ENCODE measurements around the gene HNF4A. TPM values are rescaled to one million over a fixed set of nuclear protein-coding genes. Genes with fewer than 3 reads are reported as not detected.

The HNF4A gene
- total RNA-seq, 2 donors from 2014 or later: not detected

DNA sequence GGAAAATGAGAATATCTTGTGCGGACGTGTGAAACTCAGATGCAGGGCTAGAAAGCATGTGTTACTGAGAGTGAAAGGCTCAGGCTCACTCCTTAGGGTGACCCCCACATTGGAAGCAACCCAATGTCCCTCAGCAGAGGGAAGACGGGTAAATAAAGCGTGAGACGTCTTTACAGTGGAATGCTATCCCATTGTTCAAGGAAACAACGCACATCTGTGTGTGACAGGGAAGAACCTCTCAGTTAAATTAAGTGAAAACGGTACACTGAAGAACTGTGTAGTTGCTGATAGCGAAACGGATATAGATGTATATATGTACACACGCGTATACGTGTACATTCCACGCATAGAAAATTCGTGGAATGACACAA, 839 bp downstream of the HNF4A start:
- no peak for ATAC-seq (replicated peaks in 1 of 2)
- Mint-ChIP-seq H3K36me3 (ENCODE audit: insufficient read depth in 2 of 2) (no peaks in the 10 kb centered on the region), H3K4me3 (no peak overlapping the region), H3K9me3 (no peaks in the 10 kb centered on the region), H3K4me1 (ENCODE audit: low read depth) (no peaks in the 10 kb centered on the region), H3K27ac (no peak overlapping the region), H3K27me3 (ENCODE audit: low read depth) (no peaks in the 10 kb centered on the region)
- DNase-seq: no peak

DNA sequence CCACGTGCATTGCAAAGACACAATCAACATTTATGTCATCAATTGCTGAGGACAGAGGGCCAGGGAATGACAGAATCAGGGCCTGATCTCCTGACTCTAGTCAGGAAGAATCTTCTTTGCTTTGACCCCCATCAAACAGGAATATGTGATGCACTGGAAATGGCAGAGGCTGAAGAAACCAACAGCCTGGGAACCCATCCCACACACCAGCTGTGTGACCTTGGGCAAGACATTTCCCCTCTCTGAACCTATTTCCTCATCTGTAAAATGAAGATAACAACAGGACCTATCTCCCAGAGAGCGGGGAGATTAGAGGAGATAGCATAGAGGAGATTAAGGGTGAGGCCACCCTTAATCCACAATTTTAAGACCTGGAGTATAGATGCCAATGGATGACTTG, 1.5 kb downstream of the HNF4A start:
- Mint-ChIP-seq H3K4me1 (ENCODE audit: low read depth) (no peaks in the 10 kb centered on the region), H3K4me3 (no peak overlapping the region), H3K9me3 (no peaks in the 10 kb centered on the region), H3K27ac (no peak overlapping the region), H3K27me3 (ENCODE audit: low read depth) (no peaks in the 10 kb centered on the region), H3K36me3 (ENCODE audit: insufficient read depth in 2 of 2) (no peaks in the 10 kb centered on the region)
- DNase-seq (no peak), ATAC-seq (replicated peaks in 1 of 2) (no peak)

DNA sequence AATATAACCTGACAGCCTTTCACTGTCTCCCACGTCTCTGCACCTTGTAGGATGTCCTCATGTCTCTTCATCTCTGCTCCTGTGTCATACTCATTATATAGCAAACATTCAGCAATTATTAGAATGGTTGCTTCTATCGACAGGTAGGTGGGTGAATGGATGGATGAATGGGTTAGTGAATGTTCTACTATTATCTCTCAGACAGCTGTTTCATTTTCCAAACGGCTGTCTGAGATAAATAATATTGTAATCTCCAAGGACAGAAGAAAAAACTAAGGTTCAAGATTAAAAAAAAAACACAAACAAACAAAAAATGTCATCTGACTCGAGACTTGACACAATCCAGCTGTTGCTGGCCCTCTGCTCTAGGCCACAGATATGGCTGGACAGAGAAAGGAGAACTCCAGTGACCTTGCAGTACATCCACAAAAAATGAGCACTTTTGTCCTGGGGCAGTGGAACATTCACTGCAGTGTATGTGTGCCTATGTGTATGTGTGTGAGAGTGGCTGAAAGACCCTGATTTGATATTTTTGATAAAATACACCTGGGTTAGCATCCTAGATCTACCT, 2.1 kb downstream of the HNF4A start:
- DNase-seq (no peak), ATAC-seq (replicated peaks in 1 of 2) (no peak)
- Mint-ChIP-seq H3K4me3 (no peak overlapping the region), H3K27ac (no peak overlapping the region), H3K4me1 (ENCODE audit: low read depth) (no peaks in the 10 kb centered on the region), H3K9me3 (no peaks in the 10 kb centered on the region), H3K36me3 (ENCODE audit: insufficient read depth in 2 of 2) (no peaks in the 10 kb centered on the region), H3K27me3 (ENCODE audit: low read depth) (no peaks in the 10 kb centered on the region)

DNA sequence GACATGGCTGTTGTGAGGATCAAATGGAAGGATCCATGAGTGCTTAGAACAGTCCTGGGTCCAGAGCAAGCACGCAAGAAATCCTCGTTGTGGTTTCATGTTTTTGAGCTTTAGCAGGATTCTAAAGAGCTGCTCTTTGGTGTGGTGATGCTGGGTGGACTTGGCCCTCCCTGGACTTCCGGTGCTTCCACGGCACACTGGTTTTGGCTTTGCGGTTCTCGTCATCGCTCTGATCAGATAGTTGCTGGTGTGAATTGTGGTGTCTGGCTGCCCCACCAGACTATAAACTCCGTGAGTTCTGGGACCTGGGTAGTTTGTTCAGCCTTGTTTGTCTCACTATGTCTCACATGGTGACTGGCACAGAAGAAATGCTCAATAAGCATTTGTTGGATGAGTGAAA, 3.3 kb downstream of the HNF4A start:
- DNase-seq (no peak), ATAC-seq (replicated peaks in 1 of 2) (no peak)
- Mint-ChIP-seq H3K9me3 (no peaks in the 10 kb centered on the region), H3K4me3 (no peak overlapping the region), H3K36me3 (ENCODE audit: insufficient read depth in 2 of 2) (no peaks in the 10 kb centered on the region), H3K27me3 (ENCODE audit: low read depth) (no peaks in the 10 kb centered on the region), H3K4me1 (ENCODE audit: low read depth) (no peaks in the 10 kb centered on the region), H3K27ac (no peak overlapping the region)

DNA sequence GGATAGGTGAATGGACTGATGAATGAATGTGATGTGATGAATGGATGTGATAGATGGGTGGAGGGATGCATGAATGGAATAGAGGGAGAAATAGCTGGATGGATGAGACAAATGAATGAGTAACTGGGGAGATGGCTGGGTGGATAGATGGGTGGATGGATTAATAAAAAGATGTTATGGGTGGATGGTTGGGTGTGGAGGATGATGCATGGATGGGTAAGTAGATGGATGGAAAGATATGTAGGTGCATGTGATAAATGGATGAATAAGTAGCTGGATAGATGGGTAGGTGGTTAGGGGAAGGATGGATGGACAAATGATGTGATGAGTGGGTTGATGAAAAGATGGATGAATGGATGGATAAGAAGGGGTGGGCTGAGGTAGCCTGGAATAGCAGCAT, 4.7 kb downstream of the HNF4A start:
- no peaks in the 10 kb centered on the region for H3K4me1 Mint-ChIP-seq (ENCODE audit: low read depth)
- DNase-seq (no peak), ATAC-seq (replicated peaks in 1 of 2) (no peak)
- H3K27ac Mint-ChIP-seq: no peak overlapping the region
- no peaks in the 10 kb centered on the region for H3K27me3 Mint-ChIP-seq (ENCODE audit: low read depth)
- H3K36me3 Mint-ChIP-seq (ENCODE audit: insufficient read depth in 2 of 2): no peaks in the 10 kb centered on the region
- H3K4me3 Mint-ChIP-seq: no peak overlapping the region
- H3K9me3 Mint-ChIP-seq: no peaks in the 10 kb centered on the region

DNA sequence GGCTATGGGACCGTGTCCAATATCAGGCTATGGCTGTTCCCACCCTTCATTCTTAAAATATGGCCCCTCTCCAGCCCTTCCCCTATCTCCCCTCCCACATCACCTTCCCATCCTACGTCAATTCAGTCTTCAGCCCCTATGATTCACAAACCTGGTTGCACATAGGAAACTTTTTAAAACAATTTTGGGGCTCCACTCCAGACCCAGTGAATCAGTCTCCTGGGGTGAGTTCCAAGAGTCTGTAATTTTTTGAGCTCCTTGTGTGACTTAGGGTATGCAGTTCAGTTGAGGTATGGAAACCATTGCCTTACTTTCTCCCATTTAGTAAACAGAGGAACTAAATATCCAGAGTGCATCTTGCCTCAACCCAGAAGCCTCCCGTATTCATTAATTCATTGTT, 5.5 kb downstream of the HNF4A start:
- H3K27ac Mint-ChIP-seq: no peak overlapping the region
- no peaks in the 10 kb centered on the region for H3K9me3 Mint-ChIP-seq
- no peak overlapping the region for H3K4me3 Mint-ChIP-seq
- ATAC-seq (replicated peaks in 1 of 2) (no peak), DNase-seq (no peak)
- no peaks in the 10 kb centered on the region for H3K27me3 Mint-ChIP-seq (ENCODE audit: low read depth)
- H3K4me1 Mint-ChIP-seq (ENCODE audit: low read depth): no peaks in the 10 kb centered on the region
- no peaks in the 10 kb centered on the region for H3K36me3 Mint-ChIP-seq (ENCODE audit: insufficient read depth in 2 of 2)

DNA sequence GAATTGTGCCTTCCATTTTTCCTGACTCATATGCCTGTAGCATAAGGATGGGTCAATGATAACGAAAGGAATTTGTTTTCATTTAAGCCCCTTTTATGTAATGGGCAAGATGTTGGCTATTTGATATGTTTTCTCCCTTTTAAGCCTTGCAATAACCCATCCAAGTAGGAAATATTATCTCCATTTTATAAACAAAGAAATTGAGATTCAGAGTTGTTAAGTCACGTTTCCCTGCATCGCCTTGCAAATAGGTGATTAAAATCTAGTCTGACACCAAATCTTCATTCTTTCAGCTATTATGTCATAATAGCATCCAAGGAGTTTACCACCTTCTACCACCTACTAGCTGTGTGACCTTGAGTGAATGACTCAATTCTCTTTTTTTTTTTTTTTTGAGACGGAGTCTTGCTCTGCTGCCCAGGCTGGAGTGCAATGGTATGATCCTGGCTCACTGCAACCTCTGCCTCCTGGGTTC, 7.0 kb downstream of the HNF4A start:
- no peak for DNase-seq
- H3K27ac Mint-ChIP-seq: no peak overlapping the region
- no peak overlapping the region for H3K4me3 Mint-ChIP-seq
- no peaks in the 10 kb centered on the region for H3K36me3 Mint-ChIP-seq (ENCODE audit: insufficient read depth in 2 of 2)
- no peaks in the 10 kb centered on the region for H3K4me1 Mint-ChIP-seq (ENCODE audit: low read depth)
- no peak for ATAC-seq (replicated peaks in 1 of 2)
- no peaks in the 10 kb centered on the region for H3K9me3 Mint-ChIP-seq
- no peaks in the 10 kb centered on the region for H3K27me3 Mint-ChIP-seq (ENCODE audit: low read depth)

DNA sequence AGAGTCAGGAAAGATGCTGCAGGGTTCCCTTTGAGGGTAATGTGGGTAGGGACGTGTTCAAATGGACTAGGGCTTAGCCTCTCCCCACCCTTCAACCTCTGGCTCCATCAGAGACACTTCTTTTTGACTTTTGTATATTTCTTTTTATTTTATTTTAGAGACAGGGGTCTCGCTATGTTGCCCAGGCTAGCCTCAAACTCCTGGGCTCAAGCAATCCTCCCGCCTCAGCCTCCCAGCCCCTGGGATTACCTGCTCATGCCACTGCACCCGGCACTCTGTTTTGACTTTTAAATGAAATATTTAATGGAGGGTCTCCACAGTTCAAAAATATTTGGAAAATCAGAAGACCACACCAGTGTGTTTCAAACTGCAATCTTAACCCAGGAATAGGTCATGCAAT, 8.6 kb downstream of the HNF4A start:
- H3K27me3 Mint-ChIP-seq (ENCODE audit: low read depth): no peaks in the 10 kb centered on the region
- H3K27ac Mint-ChIP-seq: no peak overlapping the region
- no peaks in the 10 kb centered on the region for H3K4me1 Mint-ChIP-seq (ENCODE audit: low read depth)
- DNase-seq (no peak), ATAC-seq (replicated peaks in 1 of 2) (no peak)
- H3K9me3 Mint-ChIP-seq: no peaks in the 10 kb centered on the region
- H3K36me3 Mint-ChIP-seq (ENCODE audit: insufficient read depth in 2 of 2): no peaks in the 10 kb centered on the region
- no peak overlapping the region for H3K4me3 Mint-ChIP-seq

DNA sequence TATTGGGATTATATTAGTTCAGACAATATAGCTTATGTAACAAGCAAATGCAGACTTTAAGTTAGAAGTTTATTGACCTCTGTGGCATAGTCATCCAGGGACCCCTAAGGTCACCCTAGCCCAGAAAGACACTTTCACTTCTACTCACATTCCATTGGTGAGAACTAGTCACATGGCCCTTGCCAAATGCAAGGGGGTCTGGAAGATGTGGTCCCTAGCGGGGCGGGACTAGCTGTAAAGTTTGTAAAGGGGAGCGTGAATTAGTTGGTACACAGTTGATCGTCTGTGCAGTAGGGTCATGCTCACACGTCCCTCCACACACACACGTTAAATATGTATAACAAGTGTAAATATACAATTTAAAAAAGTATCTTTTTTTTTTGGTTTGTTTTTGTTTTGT, 9.3 kb downstream of the HNF4A start:
- no peaks in the 10 kb centered on the region for H3K36me3 Mint-ChIP-seq (ENCODE audit: insufficient read depth in 2 of 2)
- no peaks in the 10 kb centered on the region for H3K27me3 Mint-ChIP-seq (ENCODE audit: low read depth)
- H3K9me3 Mint-ChIP-seq: no peaks in the 10 kb centered on the region
- no peak for DNase-seq
- H3K4me1 Mint-ChIP-seq (ENCODE audit: low read depth): no peaks in the 10 kb centered on the region
- no peak overlapping the region for H3K27ac Mint-ChIP-seq
- no peak for ATAC-seq (replicated peaks in 1 of 2)
- no peak overlapping the region for H3K4me3 Mint-ChIP-seq

DNA sequence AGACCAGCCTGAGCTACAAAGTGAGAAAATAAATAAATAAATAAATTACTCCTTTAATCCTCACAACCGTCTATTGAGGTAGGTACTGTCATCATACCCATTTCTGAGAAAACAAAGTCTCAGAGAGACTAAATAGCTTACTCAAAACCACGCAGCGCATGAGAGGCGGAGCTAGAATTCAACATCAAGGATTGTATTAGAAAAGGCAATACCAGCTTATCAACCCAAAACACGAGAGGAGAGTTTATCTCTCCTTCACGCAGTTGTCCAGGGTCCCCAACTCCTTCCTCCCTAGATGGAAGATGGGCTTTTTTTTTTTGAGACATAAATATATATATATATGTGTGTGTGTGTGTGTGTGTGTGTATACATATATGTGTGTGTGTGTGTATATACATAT, 12.2 kb downstream of the HNF4A start:
- no peaks in the 10 kb centered on the region for H3K27me3 Mint-ChIP-seq (ENCODE audit: low read depth)
- no peak for ATAC-seq (replicated peaks in 1 of 2)
- no peak overlapping the region for H3K27ac Mint-ChIP-seq
- H3K36me3 Mint-ChIP-seq (ENCODE audit: insufficient read depth in 2 of 2): no peaks in the 10 kb centered on the region
- H3K4me3 Mint-ChIP-seq: no peak overlapping the region
- no peaks in the 10 kb centered on the region for H3K9me3 Mint-ChIP-seq
- DNase-seq: no peak
- H3K4me1 Mint-ChIP-seq (ENCODE audit: low read depth): no peaks in the 10 kb centered on the region

DNA sequence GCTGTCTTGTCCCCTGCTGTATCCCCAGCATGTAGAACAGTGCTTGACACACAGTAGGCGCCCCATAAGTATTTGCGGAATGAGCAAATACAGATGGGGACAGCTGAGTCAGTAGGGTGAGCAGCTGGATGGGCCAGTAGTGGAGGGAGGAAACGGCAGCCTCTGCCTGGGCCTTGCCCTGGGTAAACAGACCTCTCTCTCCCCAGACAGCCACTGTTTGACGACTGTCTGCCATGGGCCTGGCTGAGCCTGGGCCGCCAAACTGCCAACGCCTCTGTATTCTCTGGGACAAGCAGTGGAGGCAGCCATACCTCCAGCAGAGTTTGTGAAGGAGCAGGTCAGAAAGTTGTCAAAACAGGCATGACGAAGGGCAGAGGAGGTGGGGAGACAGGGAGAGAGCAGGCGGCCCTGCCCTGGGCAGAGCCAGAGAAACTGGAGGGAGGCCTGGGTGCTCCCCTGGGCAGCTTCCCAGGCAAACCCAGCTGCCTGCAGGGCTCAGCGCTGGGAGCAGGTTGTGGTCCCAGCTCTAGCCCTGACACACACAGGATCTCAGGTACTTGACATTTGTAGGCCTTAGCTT, 15.2 kb downstream of the HNF4A start:
- ATAC-seq (replicated peaks in 1 of 2) (no peak), DNase-seq (no peak)
- no peaks in the 10 kb centered on the region for H3K27me3 Mint-ChIP-seq (ENCODE audit: low read depth)
- H3K4me3 Mint-ChIP-seq: no peak overlapping the region
- no peaks in the 10 kb centered on the region for H3K36me3 Mint-ChIP-seq (ENCODE audit: insufficient read depth in 2 of 2)
- H3K4me1 Mint-ChIP-seq (ENCODE audit: low read depth): no peaks in the 10 kb centered on the region
- H3K27ac Mint-ChIP-seq: no peak overlapping the region
- H3K9me3 Mint-ChIP-seq: no peaks in the 10 kb centered on the region

DNA sequence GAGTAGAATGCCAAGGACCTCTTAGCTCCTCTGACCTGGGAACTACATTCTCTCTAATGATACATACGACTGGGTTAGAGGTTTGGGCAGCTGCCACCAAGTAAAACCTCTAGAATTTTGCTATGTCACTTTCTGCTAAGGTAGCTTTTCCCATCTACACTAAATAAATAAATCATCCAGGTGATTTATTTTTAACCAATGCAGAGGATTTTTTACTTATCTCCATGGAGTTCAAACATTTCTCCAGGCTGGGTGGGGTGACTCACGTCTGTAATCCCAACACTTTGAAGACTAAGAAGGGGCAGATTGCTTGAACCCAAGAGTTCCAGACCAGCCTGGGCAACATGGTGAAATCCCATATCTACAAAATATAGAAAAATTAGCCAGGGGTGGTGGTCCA, 27.1 kb downstream of the HNF4A start:
- Mint-ChIP-seq H3K27ac (no peak overlapping the region), H3K4me1 (ENCODE audit: low read depth) (peaks cover 4% of the 10 kb centered on the region), H3K27me3 (ENCODE audit: low read depth) (no peaks in the 10 kb centered on the region), H3K9me3 (no peaks in the 10 kb centered on the region), H3K36me3 (ENCODE audit: insufficient read depth in 2 of 2) (no peaks in the 10 kb centered on the region), H3K4me3 (no peak overlapping the region)
- DNase-seq (no peak), ATAC-seq (replicated peaks in 1 of 2) (no peak)

DNA sequence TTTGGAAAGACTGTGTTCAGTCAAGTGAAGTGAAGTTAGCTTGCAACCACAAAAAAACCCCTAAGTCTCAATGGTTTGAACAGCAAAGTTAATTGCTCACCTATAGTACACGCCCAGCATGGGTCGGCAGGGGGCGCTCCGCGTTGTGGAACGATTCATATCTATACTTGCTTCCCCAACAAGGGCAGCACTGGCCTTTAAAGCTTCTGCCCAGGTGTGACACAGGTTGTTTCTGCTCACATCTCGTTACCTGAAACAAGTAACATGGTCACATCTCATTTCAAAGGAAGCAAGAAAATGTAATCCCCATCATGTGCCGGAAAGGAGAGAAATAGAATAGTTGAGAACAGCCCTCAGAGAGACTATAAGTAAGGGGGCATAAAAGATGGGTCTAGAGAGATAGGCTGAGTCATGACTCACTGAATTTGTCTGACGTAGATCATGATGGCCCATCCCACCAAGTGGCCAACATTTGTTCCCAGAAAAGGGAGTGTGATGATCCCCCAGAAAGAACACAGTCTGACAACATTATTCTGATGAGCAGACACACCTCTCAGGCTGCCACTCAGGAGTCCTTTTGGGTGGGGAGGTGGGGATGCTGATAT, 29.0 kb downstream of the HNF4A start:
- Mint-ChIP-seq H3K27ac (no peak overlapping the region), H3K27me3 (ENCODE audit: low read depth) (peaks cover 8% of the 10 kb centered on the region), H3K9me3 (no peaks in the 10 kb centered on the region), H3K4me1 (ENCODE audit: low read depth) (peaks cover 15% of the 10 kb centered on the region), H3K36me3 (ENCODE audit: insufficient read depth in 2 of 2) (no peaks in the 10 kb centered on the region), H3K4me3 (no peak overlapping the region)
- ATAC-seq (replicated peaks in 1 of 2) (peak; percentile 76 to 82), DNase-seq (peak; percentile 86 to 88)

DNA sequence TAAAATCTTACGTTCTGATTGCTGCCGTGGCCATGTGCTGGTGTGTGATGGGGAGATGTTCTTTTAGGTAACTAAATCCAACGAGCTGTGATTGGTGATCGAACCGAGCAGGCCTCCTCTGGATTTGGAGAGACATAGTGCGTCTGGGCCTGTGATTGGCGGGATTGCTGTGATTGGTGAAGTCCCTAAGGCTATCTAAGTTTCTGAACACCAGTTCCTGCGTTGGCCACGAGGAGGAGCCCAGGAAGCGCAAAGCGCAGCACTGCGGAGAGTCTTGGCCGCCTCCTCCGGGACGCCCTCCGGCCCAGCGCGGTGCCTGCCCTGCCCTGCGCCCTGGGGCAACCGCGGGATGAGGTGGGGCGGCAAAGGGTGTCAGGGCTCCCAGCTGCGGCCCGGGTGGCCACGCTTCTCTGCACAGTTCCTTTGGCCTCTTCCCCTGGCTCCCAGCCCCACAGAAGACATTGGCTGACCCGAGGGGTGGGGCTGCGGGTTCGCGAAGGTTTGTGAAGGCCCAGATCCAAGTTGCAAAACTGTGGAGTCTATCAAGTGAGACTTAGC, 33.0 kb downstream of the HNF4A start:
- H3K4me1 Mint-ChIP-seq (ENCODE audit: low read depth): peaks cover 15% of the 10 kb centered on the region
- no peaks in the 10 kb centered on the region for H3K9me3 Mint-ChIP-seq
- peak overlapping the region; percentile 40 to 47 for H3K4me3 Mint-ChIP-seq
- DNase-seq (peak; percentile 75 to 83), ATAC-seq (replicated peaks in 1 of 2) (peak; percentile 88 to 91)
- H3K36me3 Mint-ChIP-seq (ENCODE audit: insufficient read depth in 2 of 2): no peaks in the 10 kb centered on the region
- no peak overlapping the region for H3K27ac Mint-ChIP-seq
- H3K27me3 Mint-ChIP-seq (ENCODE audit: low read depth): peaks cover 11% of the 10 kb centered on the region

Data from activated T-cell treated with anti-CD3 and anti-CD28 coated beads, Interleukin-2, amount 50 U/mL, for 72 hours (primary cell).